ENCODE results near the gene TUBGCP6.

The TUBGCP6 gene

GRCh38 chr22:50197856-50198623, 46.8 kb downstream of the TUBGCP6 start:
- DNase-seq (ENCODE audit: low read depth in 1 of 2, low spot score in 1 of 2): no peak

- no peak for DNase-seq (ENCODE audit: low read depth in 1 of 2, low spot score in 1 of 2)
These were observed 47.6 kb downstream of the TUBGCP6 start for GRCh38 chr22:50197000-50197800.

GRCh38 chr22:50196256-50196655, 48.6 kb downstream of the TUBGCP6 start:
- DNase-seq (ENCODE audit: low read depth in 1 of 2, low spot score in 1 of 2): no peak

GRCh38 chr22:50194037-50194805, 50.6 kb downstream of the TUBGCP6 start:
- DNase-seq (ENCODE audit: low read depth in 1 of 2, low spot score in 1 of 2): no peak

GRCh38 chr22:50193621-50194020, 51.2 kb downstream of the TUBGCP6 start:
- DNase-seq (ENCODE audit: low read depth in 1 of 2, low spot score in 1 of 2): no peak

GRCh38 chr22:50192436-50193204, 52.2 kb downstream of the TUBGCP6 start:
- DNase-seq (ENCODE audit: low read depth in 1 of 2, low spot score in 1 of 2): no peak

- peak in 1 of 2 donors; percentile 70 for DNase-seq (ENCODE audit: low read depth in 1 of 2, low spot score in 1 of 2)
These were observed 53.7 kb downstream of the TUBGCP6 start for GRCh38 chr22:50190941-50191741.

GRCh38 chr22:50190182-50190940, 54.5 kb downstream of the TUBGCP6 start:
- DNase-seq (ENCODE audit: low read depth in 1 of 2, low spot score in 1 of 2): peak; percentile 50 to 62

- DNase-seq (ENCODE audit: low read depth in 1 of 2, low spot score in 1 of 2): no peak
These were observed 55.0 kb downstream of the TUBGCP6 start for GRCh38 chr22:50189849-50190181.

- DNase-seq (ENCODE audit: low read depth in 1 of 2, low spot score in 1 of 2): no peak
These were observed 55.5 kb downstream of the TUBGCP6 start for GRCh38 chr22:50189184-50189848.

- DNase-seq (ENCODE audit: low read depth in 1 of 2, low spot score in 1 of 2): no peak
These were observed 56.5 kb downstream of the TUBGCP6 start for GRCh38 chr22:50188356-50188755.

- DNase-seq (ENCODE audit: low read depth in 1 of 2, low spot score in 1 of 2): no peak
These were observed 57.9 kb downstream of the TUBGCP6 start for GRCh38 chr22:50186761-50187523.

- no peak for DNase-seq (ENCODE audit: low read depth in 1 of 2, low spot score in 1 of 2)
These were observed 58.6 kb downstream of the TUBGCP6 start for GRCh38 chr22:50186181-50186714.

- DNase-seq (ENCODE audit: low read depth in 1 of 2, low spot score in 1 of 2): peak; percentile 72 to 82
These were observed 59.3 kb downstream of the TUBGCP6 start, which contains the start of gene TRABD for GRCh38 chr22:50185375-50186087. Gene TRABD (plus strand): TSS chr22:50185913. CDS start chr22:50193061, 7,148 bp downstream.

- DNase-seq (ENCODE audit: low read depth in 1 of 2, low spot score in 1 of 2): no peak
These were observed 59.9 kb downstream of the TUBGCP6 start for GRCh38 chr22:50184902-50185374.

GRCh38 chr22:50184004-50184901, 60.6 kb downstream of the TUBGCP6 start:
- DNase-seq (ENCODE audit: low read depth in 1 of 2, low spot score in 1 of 2): no peak
